DND-41 (cell line): Measurements from ENCODE around the gene TMBIM6.
"Not testable (repeated sequence)": the region's sequence is repeated elsewhere in the genome, so short reads cannot be mapped to it uniquely, and the experiment has no call there.

Source experiments
- ATAC-seq: fragments of 200-7000 bp; cut with Tn5 transposase; 3 replicates; pipeline ENCODE4 v1.9.1; 2021; ENCODE audit warnings: low read depth; ENCODE audit not compliant: insufficient read depth
- DNase-seq: peaks from one replicate; pipeline ENCODE4 v3.0.0-alpha.2; 2020
- H2AFZ ChIP-seq: 2 replicates; pipeline ENCODE4 v1.6.0; 2012; ENCODE audit warnings: low read depth, low read length
- H3K27ac ChIP-seq: 2 replicates; pipeline ENCODE4 v1.5.1; 2012; ENCODE audit warnings: low read length, inconsistent platforms
- H3K27me3 ChIP-seq: fragments of 200-600 bp; sonication (generic); 2 replicates; pipeline ENCODE4 v1.6.0; 2012; ENCODE audit warnings: low read length, mild to moderate bottlenecking, inconsistent platforms; ENCODE audit not compliant: insufficient read depth, poor library complexity
- H3K36me3 ChIP-seq: 2 replicates; pipeline ENCODE4 v1.5.1; 2012; ENCODE audit warnings: low read length, inconsistent platforms; ENCODE audit not compliant: insufficient read depth
- H3K4me1 ChIP-seq: 2 replicates; pipeline ENCODE4 v1.5.1; 2012; ENCODE audit warnings: mild to moderate bottlenecking, low read length; ENCODE audit not compliant: insufficient read depth
- H3K4me2 ChIP-seq: 2 replicates; pipeline ENCODE4 v1.6.0; 2012; ENCODE audit warnings: mild to moderate bottlenecking, moderate library complexity, low read length, inconsistent platforms; ENCODE audit not compliant: insufficient read depth
- H3K4me3 ChIP-seq, 2 experiments: fragments of 200-600 bp in 1 of 2; shearing (Covaris generic) in 1 of 2; 2 replicates each; pipeline ENCODE4 v1.5.1; 2012 to 2016; ENCODE audit warnings: inconsistent platforms in 2 of 2, low read length in 2 of 2, mild to moderate bottlenecking in 2 of 2, low read depth in 1 of 2, moderate library complexity in 1 of 2
- H3K79me2 ChIP-seq: 2 replicates; pipeline ENCODE4 v1.6.0; 2012; ENCODE audit warnings: low read length, inconsistent platforms; ENCODE audit not compliant: insufficient read depth
- H3K9ac ChIP-seq: 2 replicates; pipeline ENCODE4 v1.6.0; 2012; ENCODE audit warnings: low read depth, mild to moderate bottlenecking, inconsistent platforms, low read length, moderate library complexity
- H3K9me3 ChIP-seq: 2 replicates; pipeline ENCODE4 v1.5.1; 2012; ENCODE audit warnings: low read length, moderate library complexity, mild to moderate bottlenecking, inconsistent platforms; ENCODE audit not compliant: insufficient read depth, severe bottlenecking
- H4K20me1 ChIP-seq: 2 replicates; pipeline ENCODE4 v1.6.0; 2012; ENCODE audit warnings: low read length; ENCODE audit not compliant: insufficient read depth
- EZH2 ChIP-seq: IDR thresholded peaks from 3 replicates; pipeline ENCODE4 v1.6.1; 2012; ENCODE audit warnings: borderline replicate concordance, low read depth, mild to moderate bottlenecking, moderate library complexity, low read length, inconsistent platforms; ENCODE audit not compliant: severe bottlenecking
- TF ChIP-seq, protein P1 (sequence below): IDR thresholded peaks from 2 replicates; pipeline ENCODE4 v1.5.1; 2012; ENCODE audit warnings: borderline replicate concordance, low read length, moderate library complexity, mild to moderate bottlenecking; ENCODE audit not compliant: poor library complexity, severe bottlenecking; ENCODE audit errors: extremely low read depth

Gene TMBIM6

DNA sequence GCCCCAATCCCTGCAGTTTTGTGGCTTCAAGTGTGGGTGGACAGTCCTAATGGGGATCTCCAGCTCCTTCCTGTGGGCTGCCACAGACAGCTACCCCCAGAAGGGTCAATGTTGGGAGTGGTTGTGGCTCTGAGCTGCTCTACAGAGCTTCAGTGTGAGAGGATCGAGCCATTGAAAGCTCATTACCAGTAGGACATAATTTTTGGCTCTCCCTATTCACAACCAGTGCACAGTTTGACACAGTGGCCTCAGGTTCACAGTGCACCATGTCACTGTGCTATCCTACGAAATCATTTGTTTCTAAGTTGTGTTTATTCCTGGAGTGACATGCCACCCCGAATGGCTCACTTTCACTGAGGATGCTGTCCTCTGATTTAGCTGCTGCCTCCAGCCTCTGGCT is 22.8 kb downstream of the TMBIM6 start:
- Histone ChIP-seq H3K4me1 (peaks cover 17% of the 10 kb centered on the region), H3K9ac (no peak overlapping the region), H2AFZ (no peak overlapping the region), H3K27ac (no peak overlapping the region), H3K9me3 (no peaks in the 10 kb centered on the region), H3K79me2 (no peaks in the 10 kb centered on the region), H3K4me2 (no peak overlapping the region), H3K36me3 (peaks cover 56% of the 10 kb centered on the region), H4K20me1 (peaks cover 15% of the 10 kb centered on the region), H3K4me3 (no peak overlapping the region), H3K27me3 (no peaks in the 10 kb centered on the region)
- DNase-seq: no peak
- TF ChIP-seq, protein P1, sequence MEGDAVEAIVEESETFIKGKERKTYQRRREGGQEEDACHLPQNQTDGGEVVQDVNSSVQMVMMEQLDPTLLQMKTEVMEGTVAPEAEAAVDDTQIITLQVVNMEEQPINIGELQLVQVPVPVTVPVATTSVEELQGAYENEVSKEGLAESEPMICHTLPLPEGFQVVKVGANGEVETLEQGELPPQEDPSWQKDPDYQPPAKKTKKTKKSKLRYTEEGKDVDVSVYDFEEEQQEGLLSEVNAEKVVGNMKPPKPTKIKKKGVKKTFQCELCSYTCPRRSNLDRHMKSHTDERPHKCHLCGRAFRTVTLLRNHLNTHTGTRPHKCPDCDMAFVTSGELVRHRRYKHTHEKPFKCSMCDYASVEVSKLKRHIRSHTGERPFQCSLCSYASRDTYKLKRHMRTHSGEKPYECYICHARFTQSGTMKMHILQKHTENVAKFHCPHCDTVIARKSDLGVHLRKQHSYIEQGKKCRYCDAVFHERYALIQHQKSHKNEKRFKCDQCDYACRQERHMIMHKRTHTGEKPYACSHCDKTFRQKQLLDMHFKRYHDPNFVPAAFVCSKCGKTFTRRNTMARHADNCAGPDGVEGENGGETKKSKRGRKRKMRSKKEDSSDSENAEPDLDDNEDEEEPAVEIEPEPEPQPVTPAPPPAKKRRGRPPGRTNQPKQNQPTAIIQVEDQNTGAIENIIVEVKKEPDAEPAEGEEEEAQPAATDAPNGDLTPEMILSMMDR: no peak
- no peak for TF ChIP-seq EZH2
- ATAC-seq: no peak

DNA sequence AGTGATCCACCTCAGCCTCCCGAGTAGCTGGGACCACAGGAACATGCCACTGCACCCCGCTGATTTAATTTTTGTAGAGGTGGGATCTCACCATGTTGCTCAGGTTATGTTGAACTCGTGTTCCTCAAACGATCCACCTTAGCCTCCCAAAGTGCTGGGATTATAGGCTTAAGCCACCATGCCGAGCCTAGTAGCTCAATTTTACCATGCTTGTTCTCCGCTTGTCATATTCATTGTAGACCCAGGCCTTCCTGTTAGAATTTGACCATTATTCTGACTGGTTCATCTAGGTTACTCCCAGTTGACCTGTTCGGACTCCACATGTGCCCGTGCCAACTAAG is 24.7 kb downstream of the TMBIM6 start:
- H3K36me3 ChIP-seq: peaks cover 40% of the 10 kb centered on the region
- no peak overlapping the region for H3K4me2 ChIP-seq
- no peaks in the 10 kb centered on the region for H3K79me2 ChIP-seq
- H3K27ac ChIP-seq: no peak overlapping the region
- H3K4me1 ChIP-seq: peaks cover 17% of the 10 kb centered on the region
- H3K27me3 ChIP-seq: no peaks in the 10 kb centered on the region
- DNase-seq (no peak), ATAC-seq (no peak)
- no peak overlapping the region for H3K9ac ChIP-seq
- H2AFZ ChIP-seq: no peak overlapping the region
- peaks cover 15% of the 10 kb centered on the region for H4K20me1 ChIP-seq
- H3K4me3 ChIP-seq: no peak overlapping the region
- no peaks in the 10 kb centered on the region for H3K9me3 ChIP-seq
- TF ChIP-seq EZH2: no peak
- TF ChIP-seq, protein P1: no peak

DNA sequence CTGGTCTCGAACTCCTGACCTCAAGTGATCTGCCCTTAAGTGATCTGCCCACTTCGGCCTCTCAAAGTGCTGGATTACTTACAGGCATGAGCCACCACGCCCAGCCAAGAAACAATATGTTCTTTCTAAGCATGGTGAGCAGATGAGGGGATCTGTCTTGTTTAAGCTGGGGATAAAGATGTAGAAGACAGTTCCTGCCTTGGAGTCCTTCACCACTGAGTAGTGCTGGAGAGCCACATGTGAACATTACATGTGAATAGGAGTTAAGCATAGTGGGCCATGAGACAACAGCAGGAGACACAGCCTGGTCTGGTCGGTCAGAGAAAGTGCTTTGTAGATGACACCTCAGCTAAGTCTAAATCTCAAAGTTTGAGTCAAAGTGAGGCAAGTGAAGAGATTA is 26.0 kb downstream of the TMBIM6 start:
- ATAC-seq (no peak), DNase-seq (no peak)
- Histone ChIP-seq H4K20me1 (peaks cover 14% of the 10 kb centered on the region), H3K27me3 (no peaks in the 10 kb centered on the region), H3K9me3 (no peaks in the 10 kb centered on the region), H3K79me2 (no peaks in the 10 kb centered on the region), H3K4me2 (no peak overlapping the region), H3K4me3 (no peak overlapping the region), H3K9ac (no peak overlapping the region), H3K36me3 (peaks cover 28% of the 10 kb centered on the region), H2AFZ (no peak overlapping the region), H3K4me1 (peaks cover 14% of the 10 kb centered on the region), H3K27ac (no peak overlapping the region)
- TF ChIP-seq, protein P1: no peak
- TF ChIP-seq EZH2: no peak

DNA sequence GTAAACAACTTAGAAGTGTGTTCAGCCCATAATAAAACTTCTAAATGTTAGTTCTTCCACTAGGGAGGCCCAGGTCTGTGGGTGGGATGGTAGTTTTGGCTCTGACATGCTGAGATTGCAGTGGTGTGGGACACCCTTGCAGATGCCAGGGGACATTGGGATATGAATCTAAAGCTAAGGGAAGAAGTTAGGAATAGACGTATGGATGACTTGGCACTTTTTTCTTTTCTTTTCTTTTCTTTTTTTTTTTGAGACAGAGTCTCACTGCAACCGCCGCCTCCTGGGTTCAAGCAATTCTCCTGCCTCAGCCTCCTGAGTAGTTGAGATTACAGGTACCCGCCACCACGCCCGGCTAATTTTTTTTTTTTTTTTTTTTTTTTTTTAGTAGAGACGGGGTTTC is 31.7 kb downstream of the TMBIM6 start:
- not testable (repeated sequence) for H3K4me2 ChIP-seq, H3K27ac ChIP-seq, H3K4me1 ChIP-seq, H3K79me2 ChIP-seq, H2AFZ ChIP-seq, ATAC-seq, H3K4me3 ChIP-seq, H4K20me1 ChIP-seq, H3K27me3 ChIP-seq, H3K9ac ChIP-seq, H3K36me3 ChIP-seq, DNase-seq, H3K9me3 ChIP-seq
